ENCODE measurements around the gene SLC38A3.

SLC38A3 gene

DNA sequence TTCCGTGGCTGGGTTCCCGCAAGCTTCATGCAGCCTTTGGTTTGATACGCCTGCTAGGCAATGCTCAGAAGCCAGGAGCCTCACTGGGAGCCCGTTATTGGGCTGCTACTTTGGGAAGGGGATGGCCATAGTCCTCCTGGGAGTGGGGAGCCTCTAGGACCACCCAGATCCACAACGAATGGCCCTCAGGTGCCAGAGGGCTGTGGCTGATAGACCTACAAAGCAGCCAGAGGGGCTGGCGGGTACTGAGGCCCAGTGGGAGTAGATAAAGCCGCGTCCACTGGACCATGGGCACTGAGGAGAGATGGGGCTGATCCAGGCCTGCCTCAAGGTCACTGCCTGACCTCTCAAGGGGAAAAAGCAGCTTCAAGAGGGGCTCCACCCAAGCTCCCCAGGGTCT lies 12.9 kb upstream of the SLC38A3 start:
- DNase-seq (ENCODE audit: low read depth, low spot score), result no peak

DNA sequence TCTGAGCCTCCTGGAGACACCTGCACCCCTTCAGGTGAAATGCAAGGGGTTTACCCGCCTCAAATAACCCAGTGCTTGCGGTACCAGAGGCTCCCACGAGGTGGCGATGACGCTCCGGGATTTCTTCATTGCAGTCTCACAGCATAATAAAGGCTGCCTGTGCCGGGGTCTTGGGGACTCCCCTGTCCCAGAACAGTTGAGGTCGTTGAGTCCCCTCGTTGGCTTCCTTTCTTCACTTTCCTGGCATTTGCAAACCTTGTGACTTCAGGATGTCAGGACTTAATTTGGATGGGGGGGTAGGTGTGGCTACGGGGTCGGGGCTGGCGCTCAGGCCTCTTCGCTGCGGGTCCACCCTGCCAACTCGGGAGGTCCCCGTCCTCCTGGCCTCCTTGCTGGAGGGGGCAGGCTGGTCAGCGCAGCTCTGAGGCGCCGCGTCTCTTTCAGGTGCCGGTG lies 12.4 kb upstream of the SLC38A3 start:
- DNase-seq (ENCODE audit: low read depth, low spot score), result no peak

DNA sequence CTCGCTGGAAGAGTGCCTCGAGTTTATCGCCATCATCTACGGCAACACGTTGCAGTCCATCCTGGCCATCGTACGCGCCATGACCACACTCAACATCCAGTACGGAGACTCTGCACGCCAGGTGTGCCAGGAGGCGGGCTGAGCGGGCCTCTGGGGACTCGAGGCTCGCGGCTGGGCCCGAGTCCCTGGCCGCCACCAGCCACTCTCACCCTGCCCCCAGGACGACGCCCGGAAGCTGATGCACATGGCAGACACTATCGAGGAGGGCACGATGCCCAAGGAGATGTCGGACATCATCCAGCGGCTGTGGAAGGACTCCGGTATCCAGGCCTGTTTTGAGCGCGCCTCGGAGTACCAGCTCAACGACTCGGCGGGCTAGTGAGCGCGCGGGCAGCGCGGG lies 11.8 kb upstream of the SLC38A3 start:
- DNase-seq (ENCODE audit: low read depth, low spot score), result no peak

- DNase-seq (ENCODE audit: low read depth, low spot score), result no peak
These were observed 11.3 kb upstream of the SLC38A3 start for GRCh38 chr3:50193746-50194127.

DNA sequence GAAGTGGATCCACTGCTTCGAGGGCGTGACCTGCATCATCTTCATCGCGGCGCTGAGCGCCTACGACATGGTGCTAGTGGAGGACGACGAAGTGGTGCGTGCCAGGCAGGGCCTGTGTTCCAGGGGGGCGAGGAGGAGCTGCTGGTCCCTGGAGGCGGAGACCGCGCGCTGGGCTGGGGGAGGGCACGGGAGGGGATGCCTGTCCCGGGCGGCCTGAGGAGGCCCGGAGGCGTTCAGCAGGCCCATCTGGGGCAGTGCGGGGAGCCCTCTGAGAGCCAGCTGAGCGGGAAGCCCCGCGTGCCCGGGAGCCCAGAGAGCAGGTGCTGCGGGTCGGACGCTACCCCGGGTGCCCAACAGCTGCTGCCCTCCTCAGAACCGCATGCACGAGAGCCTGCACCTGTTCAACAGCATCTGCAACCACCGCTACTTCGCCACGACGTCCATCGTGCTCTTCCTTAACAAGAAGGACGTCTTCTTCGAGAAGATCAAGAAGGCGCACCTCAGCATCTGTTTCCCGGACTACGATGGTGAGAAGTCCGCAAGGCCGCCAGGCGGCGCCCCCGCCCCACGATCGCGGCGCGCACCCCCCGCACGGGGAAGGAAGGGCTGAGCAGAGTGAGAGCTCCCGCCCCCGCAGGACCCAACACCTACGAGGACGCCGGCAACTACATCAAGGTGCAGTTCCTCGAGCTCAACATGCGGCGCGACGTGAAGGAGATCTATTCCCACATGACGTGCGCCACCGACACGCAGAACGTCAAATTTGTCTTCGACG lies 10.8 kb upstream of the SLC38A3 start:
- no peak for DNase-seq (ENCODE audit: low read depth, low spot score)

DNA sequence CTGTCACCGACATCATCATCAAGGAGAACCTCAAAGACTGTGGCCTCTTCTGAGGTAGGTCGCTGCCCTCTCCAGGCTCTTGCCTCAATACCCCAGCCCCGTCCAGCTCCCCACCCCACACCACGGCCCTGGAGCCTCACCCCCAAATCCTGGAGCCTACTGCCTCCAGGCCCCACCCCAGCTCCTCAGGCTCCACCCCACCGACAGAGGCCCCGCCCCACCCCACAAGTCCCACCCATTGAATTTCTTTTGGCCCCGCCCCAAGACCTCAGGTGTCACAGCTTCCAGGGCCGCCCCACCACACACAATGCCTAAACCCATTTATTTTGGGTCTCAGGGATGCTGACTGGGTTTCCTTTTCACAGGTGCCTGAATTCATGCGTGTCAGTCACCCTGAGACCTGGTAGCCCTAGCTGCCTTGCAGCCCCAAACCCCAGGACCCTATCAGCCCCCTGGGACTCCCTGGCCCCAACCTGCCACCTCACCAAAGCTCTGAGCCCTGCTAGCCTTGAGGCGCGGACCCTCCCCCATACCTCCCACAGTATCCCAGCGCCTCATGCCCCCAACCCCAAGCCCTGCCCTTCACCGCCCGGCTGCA lies 10.1 kb upstream of the SLC38A3 start:
- no peak for DNase-seq (ENCODE audit: low read depth, low spot score)

GRCh38 chr3:50195501-50196252 lies 9.4 kb upstream of the SLC38A3 start:
- DNase-seq (ENCODE audit: low read depth, low spot score), result no peak

DNA sequence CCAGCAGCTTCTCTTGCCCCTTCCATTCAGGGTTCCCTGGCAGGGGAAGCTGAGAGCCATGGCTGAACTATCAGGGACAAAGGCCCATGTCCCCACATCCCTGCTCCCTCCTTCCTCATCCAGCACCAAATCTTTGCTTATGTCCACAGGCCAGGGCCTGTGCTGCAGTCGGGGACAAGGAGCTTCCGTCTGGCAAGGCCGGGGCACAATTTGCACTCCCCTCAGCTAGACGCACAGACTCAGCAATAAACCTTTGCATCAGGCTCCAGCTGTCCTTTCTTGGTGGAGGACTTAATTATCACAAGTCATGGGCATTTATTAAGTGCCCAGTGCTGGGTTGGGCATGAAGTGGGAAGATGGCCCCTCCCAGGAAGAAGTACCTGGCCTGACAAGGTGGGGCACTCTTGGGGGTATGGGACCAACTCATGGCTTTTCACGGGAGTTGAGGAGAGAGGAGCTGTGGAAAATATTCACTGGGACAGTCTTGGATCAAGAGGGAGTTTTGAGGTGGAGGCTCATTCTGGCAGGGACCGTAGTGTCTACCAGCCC lies 8.7 kb upstream of the SLC38A3 start:
- DNase-seq (ENCODE audit: low read depth, low spot score), result no peak

- no peak for DNase-seq (ENCODE audit: low read depth, low spot score)
These were observed 3.3 kb upstream of the SLC38A3 start for GRCh38 chr3:50201573-50202315.

DNA sequence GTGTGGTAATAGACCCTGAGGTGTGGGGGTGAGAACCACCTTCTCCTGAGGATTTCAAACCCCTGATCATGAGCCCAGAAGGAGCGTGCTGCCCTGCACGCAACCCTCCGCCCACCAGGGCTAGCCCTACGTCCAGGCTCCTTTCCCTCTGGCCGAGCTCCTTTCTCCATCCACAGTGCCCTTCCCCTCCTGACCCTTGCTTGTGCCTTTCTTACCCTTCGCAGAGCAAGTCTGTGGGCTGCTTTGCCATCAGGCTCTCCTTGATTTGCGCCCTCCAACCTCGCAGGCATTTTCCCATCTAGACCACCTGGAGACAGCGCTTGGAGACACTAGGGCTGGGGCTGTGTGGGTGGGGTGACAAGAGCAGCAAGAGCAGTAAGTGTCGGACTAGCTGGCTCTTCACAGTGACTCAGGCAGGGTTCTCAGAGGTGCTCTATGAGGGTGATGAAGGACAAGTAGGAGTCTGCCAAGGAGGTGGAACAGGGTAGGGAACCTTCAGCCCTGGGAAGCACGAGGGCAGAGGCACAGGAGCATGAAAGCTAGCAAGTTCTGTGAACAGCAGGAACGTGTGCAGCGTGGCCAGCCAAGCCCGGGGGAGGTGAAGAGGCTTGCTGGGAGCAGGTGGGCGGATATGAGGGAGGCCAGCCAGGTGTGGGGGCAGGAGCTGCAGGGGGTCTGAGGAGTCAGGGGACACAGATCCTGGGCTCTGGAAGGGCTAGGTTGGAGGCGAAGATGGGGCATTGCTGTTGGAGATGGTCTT lies 2.5 kb upstream of the SLC38A3 start:
- DNase-seq (ENCODE audit: low read depth, low spot score), result no peak

GRCh38 chr3:50203113-50203808 lies 1.8 kb upstream of the SLC38A3 start:
- no peak for DNase-seq (ENCODE audit: low read depth, low spot score)

DNA sequence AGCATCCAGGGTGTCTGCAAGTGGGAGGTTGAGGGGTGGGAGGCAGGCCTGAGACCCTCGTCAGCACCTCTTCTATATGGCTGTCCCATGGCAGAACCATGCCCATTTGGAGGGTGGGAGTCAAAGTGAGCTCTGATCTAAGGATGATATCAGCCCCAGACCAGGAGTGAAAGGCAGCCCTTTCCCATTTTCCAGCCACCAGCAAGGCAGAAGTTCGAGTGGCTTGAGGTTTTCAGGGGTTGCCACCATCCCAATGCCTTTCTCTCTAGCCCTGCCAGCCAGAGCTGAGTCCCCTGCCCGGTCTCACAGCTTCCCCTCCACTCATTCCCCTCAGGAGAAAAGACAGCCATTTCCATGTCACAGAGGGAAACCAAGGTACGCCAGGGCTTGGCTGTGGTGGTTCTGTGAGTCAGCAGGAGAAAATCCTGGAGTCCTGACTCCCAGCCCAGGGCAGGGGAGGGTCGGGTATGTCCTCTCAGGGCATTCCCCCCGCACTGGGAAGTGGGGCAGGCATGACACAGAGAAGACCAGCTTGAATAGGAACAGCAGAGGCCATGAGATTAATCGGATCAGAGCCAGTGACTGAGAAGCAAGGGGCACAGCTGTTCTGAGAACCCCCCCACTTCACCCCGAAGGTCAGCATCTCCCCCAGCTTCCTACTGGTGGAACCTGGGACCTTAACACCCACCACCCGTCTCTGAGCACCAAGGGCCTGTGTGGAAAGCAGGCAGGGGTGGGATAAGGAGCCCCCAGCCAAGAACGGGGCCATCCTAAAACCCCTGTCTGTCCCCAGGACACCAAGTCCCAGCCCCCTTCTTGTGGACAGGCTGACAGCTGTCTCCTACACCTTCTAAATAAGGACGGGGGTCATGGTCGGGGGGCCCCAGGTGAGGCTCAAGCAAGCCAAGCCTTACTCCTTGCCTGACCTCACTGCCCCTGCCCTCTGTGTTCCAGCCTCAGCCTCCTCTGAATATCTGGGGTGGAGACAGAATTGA lies 965 bp upstream of the SLC38A3 start:
- DNase-seq (ENCODE audit: low read depth, low spot score), result no peak

- DNase-seq (ENCODE audit: low read depth, low spot score), result no peak
These were observed 574 bp downstream of the SLC38A3 start for GRCh38 chr3:50205413-50206276.

GRCh38 chr3:50207359-50208042 lies 2.4 kb downstream of the SLC38A3 start:
- no peak for DNase-seq (ENCODE audit: low read depth, low spot score)

- no peak for DNase-seq (ENCODE audit: low read depth, low spot score)
These were observed 3.7 kb downstream of the SLC38A3 start for GRCh38 chr3:50208677-50209344.

DNA sequence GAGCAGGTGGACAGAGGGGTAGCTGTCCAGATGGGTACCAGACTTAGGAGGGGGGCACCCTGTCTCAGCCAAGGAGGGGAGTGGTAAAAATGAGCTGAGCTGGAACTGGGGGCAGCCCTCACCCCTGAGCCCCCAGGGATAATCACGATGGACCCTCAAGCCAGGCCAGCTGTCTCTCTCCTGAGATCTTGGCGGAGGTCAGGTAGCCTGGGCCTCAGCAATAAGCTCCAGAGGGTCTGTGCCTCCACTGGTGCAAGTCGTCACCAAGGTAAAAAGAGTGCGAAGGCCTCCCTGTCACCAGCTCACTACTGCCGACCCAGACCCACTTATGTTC lies 5.1 kb downstream of the SLC38A3 start:
- no peak for DNase-seq (ENCODE audit: low read depth, low spot score)

All from iPS DF 19.7 (cell line).